ENCODE results near the gene ACOT8. TPM values are rescaled to one million over a fixed set of nuclear protein-coding genes. Genes with fewer than 3 reads are reported as not detected.
"Not testable (repeated sequence)": the region's sequence is repeated elsewhere in the genome, so short reads cannot be mapped to it uniquely, and the experiment has no call there.

ACOT8 gene
- polyA plus RNA-seq, 3 donors: 40.9 to 52.4 (median 44.6) TPM

- Histone ChIP-seq H3K4me1 (ENCODE audit: control insufficient read depth in 1 of 2, insufficient read depth in 2 of 2, low read length in 2 of 2) (peaks cover 7% of the 10 kb centered on the region in 2 donors), H2AFZ (ENCODE audit: insufficient read depth, low read depth, low read length, poor library complexity, severe bottlenecking) (no peak overlapping the region), H3K9ac (ENCODE audit: insufficient read depth, low read length, poor library complexity, severe bottlenecking) (no peak overlapping the region), H4K20me1 (ENCODE audit: insufficient read depth, low read length) (no peaks in the 10 kb centered on the region), H3K27ac (ENCODE audit: low read depth in 1 of 2, low read length in 2 of 2) (no peak overlapping the region), H3K4me3 (replicated peaks in 1 of 3; ENCODE audit: low read depth in 2 of 3, low read length in 3 of 3) (no peak overlapping the region), H3K36me3 (replicated peaks in 1 of 2; ENCODE audit: control insufficient read depth in 1 of 2, insufficient read depth in 2 of 2, low read length in 2 of 2) (no peaks in the 10 kb centered on the region), H3K27me3 (ENCODE audit: control insufficient read depth in 2 of 2, insufficient read depth in 2 of 2, low read length in 2 of 2) (no peaks in the 10 kb centered on the region), H3K4me2 (replicated peaks; ENCODE audit: extremely low read depth, low read length, poor library complexity, severe bottlenecking) (no peak overlapping the region), H3K79me2 (ENCODE audit: insufficient read depth, low read length) (no peaks in the 10 kb centered on the region), H3K9me3 (replicated peaks in 1 of 2; ENCODE audit: control insufficient read depth in 1 of 2, insufficient read depth in 1 of 2, low read length in 2 of 2) (no peaks in the 10 kb centered on the region)
- peaks cover 0 to 2% (median 0%) of the 10 kb centered on the region in 3 donors for H3K27me3 Mint-ChIP-seq (ENCODE audit: low read depth in 3 of 3)
- no peak for DNase-seq
- H3K9me3 Mint-ChIP-seq: no peaks in the 10 kb centered on the region
- WGBS (ENCODE audit: insufficient coverage): 83% methylated on average over 6 of the region's 16 CpGs
- no peak overlapping the region for H3K4me3 Mint-ChIP-seq
- TF ChIP-seq CTCF (IDR thresholded peaks at IDR 0.05): no peak
- H3K4me1 Mint-ChIP-seq: peaks cover 14% of the 10 kb centered on the region
- H3K36me3 Mint-ChIP-seq: peaks cover 0 to 3% of the 10 kb centered on the region in 2 donors
- peak overlapping the region in 2 of 7 donors; percentile 15 to 61 for H3K27ac Mint-ChIP-seq
- intact Hi-C loops (cut with micrococcal nuclease): no loop called here
Measured at GRCh38 chr20:45904583-45905504, 47.7 kb upstream of the ACOT8 start.

- Histone ChIP-seq H3K9me3 (replicated peaks in 1 of 2; ENCODE audit: control insufficient read depth in 1 of 2, insufficient read depth in 1 of 2, low read length in 2 of 2) (no peaks in the 10 kb centered on the region), H4K20me1 (ENCODE audit: insufficient read depth, low read length) (peaks cover 18% of the 10 kb centered on the region), H3K27ac (ENCODE audit: low read depth in 1 of 2, low read length in 2 of 2) (no peak overlapping the region), H3K36me3 (replicated peaks in 1 of 2; ENCODE audit: control insufficient read depth in 1 of 2, insufficient read depth in 2 of 2, low read length in 2 of 2) (peaks cover 23% of the 10 kb centered on the region in 2 donors), H3K4me1 (ENCODE audit: control insufficient read depth in 1 of 2, insufficient read depth in 2 of 2, low read length in 2 of 2) (no peaks in the 10 kb centered on the region), H3K4me3 (replicated peaks in 1 of 3; ENCODE audit: low read depth in 2 of 3, low read length in 3 of 3) (no peak overlapping the region), H3K9ac (ENCODE audit: insufficient read depth, low read length, poor library complexity, severe bottlenecking) (no peak overlapping the region), H2AFZ (ENCODE audit: insufficient read depth, low read depth, low read length, poor library complexity, severe bottlenecking) (no peak overlapping the region), H3K4me2 (replicated peaks; ENCODE audit: extremely low read depth, low read length, poor library complexity, severe bottlenecking) (no peak overlapping the region), H3K27me3 (ENCODE audit: control insufficient read depth in 2 of 2, insufficient read depth in 2 of 2, low read length in 2 of 2) (no peaks in the 10 kb centered on the region), H3K79me2 (ENCODE audit: insufficient read depth, low read length) (peaks cover under 1% of the 10 kb centered on the region)
- no peak for TF ChIP-seq CTCF (IDR thresholded peaks at IDR 0.05)
- Mint-ChIP-seq H3K27ac (no peak overlapping the region), H3K4me3 (no peak overlapping the region), H3K4me1 (peaks cover 7% of the 10 kb centered on the region), H3K9me3 (peaks cover 0 to 3% (median 0%) of the 10 kb centered on the region in 7 donors), H3K36me3 (peaks cover 22 to 27% of the 10 kb centered on the region in 2 donors), H3K27me3 (ENCODE audit: low read depth in 3 of 3) (no peaks in the 10 kb centered on the region)
- 100% methylated on average over 7 of the region's 14 CpGs for WGBS (ENCODE audit: insufficient coverage)
- DNase-seq: no peak
- intact Hi-C loops (cut with micrococcal nuclease): no loop called here
Measured at GRCh38 chr20:45902199-45902701, 45.1 kb upstream of the ACOT8 start.

GRCh38 chr20:45901332-45901731, 44.1 kb upstream of the ACOT8 start:
- 90% methylated on average over 2 of the region's 6 CpGs for WGBS (ENCODE audit: insufficient coverage)
- not testable (repeated sequence) for H3K27me3 Mint-ChIP-seq (ENCODE audit: low read depth in 3 of 3); H3K27ac Mint-ChIP-seq

More at GRCh38 chr20:45901332-45901731, 44.1 kb upstream of the ACOT8 start:
- H3K9me3 Mint-ChIP-seq; H3K4me3 ChIP-seq (replicated peaks in 1 of 3; ENCODE audit: low read depth in 2 of 3, low read length in 3 of 3); H3K4me2 ChIP-seq (replicated peaks; ENCODE audit: extremely low read depth, low read length, poor library complexity, severe bottlenecking); H3K9me3 ChIP-seq (replicated peaks in 1 of 2; ENCODE audit: control insufficient read depth in 1 of 2, insufficient read depth in 1 of 2, low read length in 2 of 2); H2AFZ ChIP-seq (ENCODE audit: insufficient read depth, low read depth, low read length, poor library complexity, severe bottlenecking); H3K4me1 ChIP-seq (ENCODE audit: control insufficient read depth in 1 of 2, insufficient read depth in 2 of 2, low read length in 2 of 2); H3K4me1 Mint-ChIP-seq; H3K4me3 Mint-ChIP-seq; DNase-seq; H3K79me2 ChIP-seq (ENCODE audit: insufficient read depth, low read length); intact Hi-C loops (cut with micrococcal nuclease); H3K27ac ChIP-seq (ENCODE audit: low read depth in 1 of 2, low read length in 2 of 2); H3K9ac ChIP-seq (ENCODE audit: insufficient read depth, low read length, poor library complexity, severe bottlenecking); H3K27me3 ChIP-seq (ENCODE audit: control insufficient read depth in 2 of 2, insufficient read depth in 2 of 2, low read length in 2 of 2): not testable (repeated sequence)
- Histone ChIP-seq H3K36me3 (replicated peaks in 1 of 2; ENCODE audit: control insufficient read depth in 1 of 2, insufficient read depth in 2 of 2, low read length in 2 of 2) (peaks cover 30 to 32% of the 10 kb centered on the region in 2 donors), H4K20me1 (ENCODE audit: insufficient read depth, low read length) (peaks cover 22% of the 10 kb centered on the region)
- peaks cover 29 to 36% of the 10 kb centered on the region in 2 donors for H3K36me3 Mint-ChIP-seq

Data from CD14-positive monocyte (primary cell).